ENCODE results near the gene OSGEPL1.
A peak's percentile ranks its signal among the peaks of the same experiment; 100 is the strongest.

Gene OSGEPL1, protein sequence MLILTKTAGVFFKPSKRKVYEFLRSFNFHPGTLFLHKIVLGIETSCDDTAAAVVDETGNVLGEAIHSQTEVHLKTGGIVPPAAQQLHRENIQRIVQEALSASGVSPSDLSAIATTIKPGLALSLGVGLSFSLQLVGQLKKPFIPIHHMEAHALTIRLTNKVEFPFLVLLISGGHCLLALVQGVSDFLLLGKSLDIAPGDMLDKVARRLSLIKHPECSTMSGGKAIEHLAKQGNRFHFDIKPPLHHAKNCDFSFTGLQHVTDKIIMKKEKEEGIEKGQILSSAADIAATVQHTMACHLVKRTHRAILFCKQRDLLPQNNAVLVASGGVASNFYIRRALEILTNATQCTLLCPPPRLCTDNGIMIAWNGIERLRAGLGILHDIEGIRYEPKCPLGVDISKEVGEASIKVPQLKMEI

DNA sequence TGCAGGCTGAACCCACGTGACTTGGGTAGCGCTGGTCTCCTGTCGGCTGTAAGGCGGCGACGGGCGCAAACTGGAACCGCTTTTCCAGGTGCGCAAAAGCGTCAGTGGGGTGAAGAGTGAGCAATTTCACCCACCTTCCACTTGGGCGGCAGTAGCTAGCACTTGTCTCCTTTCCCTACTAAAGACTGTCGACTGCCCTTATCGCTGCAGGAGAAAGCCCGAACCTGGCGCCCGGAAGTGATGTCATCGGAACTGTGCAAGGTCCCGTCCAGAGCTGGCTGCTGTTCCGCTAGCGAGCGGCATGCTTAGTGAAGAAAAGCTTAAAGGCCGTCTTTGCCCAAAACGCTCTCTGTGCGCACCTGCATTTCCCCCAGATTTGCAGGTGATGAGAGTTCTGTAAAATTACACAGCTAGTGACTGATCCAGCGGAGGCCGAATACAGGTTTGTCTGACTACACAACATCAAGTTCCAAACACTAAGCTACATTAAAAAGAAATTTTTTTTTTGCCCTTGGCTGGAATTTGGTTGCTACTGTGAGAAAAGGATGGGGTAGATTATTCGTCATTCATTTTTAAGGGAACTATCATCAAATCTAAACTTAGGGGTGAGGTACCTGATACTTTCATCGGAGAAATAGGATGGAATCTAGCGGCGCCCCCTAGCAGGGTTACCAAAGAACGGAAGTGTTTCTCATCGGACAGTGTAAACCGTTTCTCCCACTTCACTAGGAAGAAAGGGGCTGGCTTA, at the start of gene OSGEPL1:
TSS of gene OSGEPL1 (minus strand) at position 242 of the 748 bp plus-strand sequence. CDS start 1,152 bp downstream, outside the sequence.
- TF ChIP-seq, protein P1, sequence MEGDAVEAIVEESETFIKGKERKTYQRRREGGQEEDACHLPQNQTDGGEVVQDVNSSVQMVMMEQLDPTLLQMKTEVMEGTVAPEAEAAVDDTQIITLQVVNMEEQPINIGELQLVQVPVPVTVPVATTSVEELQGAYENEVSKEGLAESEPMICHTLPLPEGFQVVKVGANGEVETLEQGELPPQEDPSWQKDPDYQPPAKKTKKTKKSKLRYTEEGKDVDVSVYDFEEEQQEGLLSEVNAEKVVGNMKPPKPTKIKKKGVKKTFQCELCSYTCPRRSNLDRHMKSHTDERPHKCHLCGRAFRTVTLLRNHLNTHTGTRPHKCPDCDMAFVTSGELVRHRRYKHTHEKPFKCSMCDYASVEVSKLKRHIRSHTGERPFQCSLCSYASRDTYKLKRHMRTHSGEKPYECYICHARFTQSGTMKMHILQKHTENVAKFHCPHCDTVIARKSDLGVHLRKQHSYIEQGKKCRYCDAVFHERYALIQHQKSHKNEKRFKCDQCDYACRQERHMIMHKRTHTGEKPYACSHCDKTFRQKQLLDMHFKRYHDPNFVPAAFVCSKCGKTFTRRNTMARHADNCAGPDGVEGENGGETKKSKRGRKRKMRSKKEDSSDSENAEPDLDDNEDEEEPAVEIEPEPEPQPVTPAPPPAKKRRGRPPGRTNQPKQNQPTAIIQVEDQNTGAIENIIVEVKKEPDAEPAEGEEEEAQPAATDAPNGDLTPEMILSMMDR (IDR thresholded peaks at IDR 0.05; ENCODE audit: low read depth, low read length) = peak; percentile 44; the same call in 1 of the 2 replicates
- H3K4me3 ChIP-seq (ENCODE audit: low read depth, low read length) = peak within 1 kb of the TSS; percentile 80

DNA sequence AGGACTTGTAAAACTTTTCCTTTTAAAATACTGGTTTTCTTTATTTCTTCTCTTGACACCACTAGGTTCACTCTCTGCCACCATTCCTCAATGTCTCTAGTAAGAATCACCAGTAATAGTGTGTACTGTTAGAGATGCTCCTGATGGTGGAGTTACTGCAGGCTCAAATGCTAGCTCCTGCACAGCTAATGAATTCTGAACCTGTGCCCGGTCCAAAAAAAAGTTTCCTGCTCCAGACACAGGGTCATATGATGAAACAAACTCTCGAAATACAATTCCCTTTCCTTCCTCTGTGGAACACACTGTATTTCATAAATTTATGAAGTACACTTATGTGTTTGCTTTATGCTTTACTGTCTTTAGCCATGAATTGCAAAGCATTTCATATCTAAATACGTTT, 40.8 kb upstream of the OSGEPL1 start:
- TF ChIP-seq, protein P1 (IDR thresholded peaks at IDR 0.05; ENCODE audit: low read depth, low read length) = no peak
- no peak overlapping the region for H3K4me3 ChIP-seq (ENCODE audit: low read depth, low read length)

DNA sequence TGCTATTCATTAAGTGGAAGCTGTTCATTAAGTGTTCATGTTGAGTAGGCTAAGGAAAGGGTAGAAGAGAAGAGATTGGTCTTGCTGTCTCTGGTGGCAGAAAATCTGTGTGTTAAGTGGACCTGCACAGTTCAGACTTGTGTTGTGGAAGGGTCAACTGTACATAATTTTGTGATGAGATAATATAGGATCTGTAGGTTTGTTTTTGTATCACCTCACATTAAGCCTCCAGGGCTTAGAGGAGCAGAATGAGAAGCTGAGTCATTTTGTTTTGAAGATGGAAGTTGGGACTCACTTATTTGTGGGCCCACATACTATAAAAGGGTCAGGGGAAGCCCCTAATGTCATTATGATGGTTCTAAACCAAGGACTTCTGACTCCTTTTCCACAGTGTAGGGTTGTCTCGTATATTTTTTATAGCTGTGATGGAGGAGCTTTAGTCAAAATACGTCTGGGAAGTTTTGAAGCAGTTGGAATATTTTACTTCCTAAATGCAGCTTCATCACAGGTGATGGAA, 39.9 kb upstream of the OSGEPL1 start:
- H3K4me3 ChIP-seq (ENCODE audit: low read depth, low read length) = no peak overlapping the region
- TF ChIP-seq, protein P1 (IDR thresholded peaks at IDR 0.05; ENCODE audit: low read depth, low read length) = no peak

DNA sequence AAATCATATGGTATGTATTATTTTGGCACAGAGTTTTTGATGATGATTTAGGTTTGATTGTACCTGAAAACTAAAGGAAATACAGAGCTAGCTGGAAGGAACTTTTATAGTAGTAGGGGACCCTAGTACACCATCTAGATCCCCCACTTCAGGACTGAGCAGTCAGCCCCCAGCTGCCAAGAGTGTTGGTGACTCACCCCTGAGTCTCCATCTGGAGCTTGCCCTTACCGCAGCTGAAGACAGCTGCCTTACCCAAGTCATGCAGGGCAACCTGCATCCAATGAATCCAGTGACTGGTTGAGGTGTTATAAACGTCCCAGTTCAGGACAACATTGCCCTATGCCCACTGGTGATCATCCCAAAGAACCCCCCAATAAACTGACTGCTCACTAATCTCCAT, 36.9 kb upstream of the OSGEPL1 start:
- no peak overlapping the region for H3K4me3 ChIP-seq (ENCODE audit: low read depth, low read length)
- TF ChIP-seq, protein P1 (IDR thresholded peaks at IDR 0.05; ENCODE audit: low read depth, low read length) = no peak

DNA sequence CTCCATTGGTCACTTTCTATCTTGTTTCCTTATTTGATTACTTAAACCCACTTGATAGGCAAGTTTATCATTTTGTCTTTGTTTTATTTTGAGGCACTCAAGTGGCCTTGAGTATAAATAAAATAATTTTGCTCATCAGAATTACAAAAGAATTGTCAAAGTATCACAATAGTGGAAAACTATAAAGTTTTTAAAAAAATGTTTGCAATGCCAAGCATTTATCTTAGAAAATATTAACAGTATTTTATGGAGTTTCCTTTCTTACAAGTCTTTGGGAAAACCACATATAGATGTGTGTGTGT, 36.4 kb upstream of the OSGEPL1 start:
- TF ChIP-seq, protein P1 (IDR thresholded peaks at IDR 0.05; ENCODE audit: low read depth, low read length) = no peak
- no peak overlapping the region for H3K4me3 ChIP-seq (ENCODE audit: low read depth, low read length)

DNA sequence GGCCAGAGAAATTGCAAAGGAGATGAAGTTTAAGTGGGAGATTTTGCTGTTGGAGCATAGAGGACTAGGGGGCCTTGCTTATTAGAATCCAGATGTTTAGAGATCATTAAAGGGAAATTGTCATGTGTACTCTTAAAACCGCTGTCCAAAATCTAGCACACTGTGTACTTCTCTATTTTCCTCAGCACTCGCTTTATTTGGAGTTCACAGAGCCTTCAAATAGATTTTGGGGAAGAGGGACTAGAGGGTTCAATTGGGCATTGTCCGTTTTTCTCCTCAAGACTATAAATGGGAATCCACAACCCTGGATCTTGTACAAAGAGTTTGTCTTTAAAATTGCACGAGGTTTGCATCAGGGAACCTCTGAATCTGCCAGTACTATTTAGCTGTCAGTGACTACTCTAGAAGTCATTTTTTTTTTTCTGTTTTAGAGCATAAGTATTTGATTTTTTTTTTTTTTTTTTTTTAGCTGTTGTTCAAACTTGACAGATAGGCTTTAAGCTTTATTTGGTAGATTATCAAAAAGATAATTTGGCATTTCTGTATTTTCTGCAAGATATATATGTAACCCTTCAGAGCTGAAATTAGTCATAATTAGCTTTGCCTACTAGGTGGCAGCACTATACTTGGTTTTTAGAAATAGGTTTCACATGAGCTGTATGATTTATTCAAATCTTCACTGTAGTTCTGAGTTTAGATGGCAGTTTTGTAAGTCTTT, 35.9 kb upstream of the OSGEPL1 start:
- no peak overlapping the region for H3K4me3 ChIP-seq (ENCODE audit: low read depth, low read length)
- TF ChIP-seq, protein P1 (IDR thresholded peaks at IDR 0.05; ENCODE audit: low read depth, low read length) = peak; percentile 10; the same call in 1 of the 2 replicates
